ENCODE measurements around the gene KLHDC7B.

The KLHDC7B gene

GRCh38 chr22:50548921-50549790 lies 3.5 kb downstream of the KLHDC7B start:
- H3K27ac ChIP-seq = no peak overlapping the region
- TF ChIP-seq, protein P1, sequence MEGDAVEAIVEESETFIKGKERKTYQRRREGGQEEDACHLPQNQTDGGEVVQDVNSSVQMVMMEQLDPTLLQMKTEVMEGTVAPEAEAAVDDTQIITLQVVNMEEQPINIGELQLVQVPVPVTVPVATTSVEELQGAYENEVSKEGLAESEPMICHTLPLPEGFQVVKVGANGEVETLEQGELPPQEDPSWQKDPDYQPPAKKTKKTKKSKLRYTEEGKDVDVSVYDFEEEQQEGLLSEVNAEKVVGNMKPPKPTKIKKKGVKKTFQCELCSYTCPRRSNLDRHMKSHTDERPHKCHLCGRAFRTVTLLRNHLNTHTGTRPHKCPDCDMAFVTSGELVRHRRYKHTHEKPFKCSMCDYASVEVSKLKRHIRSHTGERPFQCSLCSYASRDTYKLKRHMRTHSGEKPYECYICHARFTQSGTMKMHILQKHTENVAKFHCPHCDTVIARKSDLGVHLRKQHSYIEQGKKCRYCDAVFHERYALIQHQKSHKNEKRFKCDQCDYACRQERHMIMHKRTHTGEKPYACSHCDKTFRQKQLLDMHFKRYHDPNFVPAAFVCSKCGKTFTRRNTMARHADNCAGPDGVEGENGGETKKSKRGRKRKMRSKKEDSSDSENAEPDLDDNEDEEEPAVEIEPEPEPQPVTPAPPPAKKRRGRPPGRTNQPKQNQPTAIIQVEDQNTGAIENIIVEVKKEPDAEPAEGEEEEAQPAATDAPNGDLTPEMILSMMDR (conservative IDR thresholded peaks at IDR 0.05) = no peak
- no peak for TF ChIP-seq ZFX (IDR thresholded peaks at IDR 0.05)

DNA sequence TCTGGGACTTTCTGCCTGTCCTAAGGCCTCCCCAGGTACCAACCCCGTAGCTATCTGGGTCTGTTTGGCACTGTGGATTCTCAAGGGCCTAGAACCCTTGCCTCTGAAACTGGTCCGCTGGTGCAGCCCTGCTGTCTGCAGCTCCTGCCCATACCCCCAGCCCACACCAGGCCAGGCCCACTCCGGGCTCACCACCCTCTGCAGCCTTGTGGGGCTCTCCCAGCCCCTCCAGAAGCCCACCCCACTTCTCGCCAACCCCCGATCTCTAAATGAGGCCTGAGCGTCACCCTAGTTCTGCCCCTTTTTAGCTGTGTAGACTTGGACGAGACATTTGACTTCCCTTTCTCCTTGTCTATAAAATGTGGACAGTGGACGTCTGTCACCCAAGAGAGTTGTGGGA lies 4.7 kb downstream of the KLHDC7B start:
- no peak for TF ChIP-seq ZFX (IDR thresholded peaks at IDR 0.05)
- TF ChIP-seq, protein P1 (conservative IDR thresholded peaks at IDR 0.05) = no peak
- H3K27ac ChIP-seq = no peak overlapping the region

GRCh38 chr22:50551160-50551752 lies 5.6 kb downstream of the KLHDC7B start:
- no peak overlapping the region for H3K27ac ChIP-seq
- no peak for TF ChIP-seq ZFX (IDR thresholded peaks at IDR 0.05)
- TF ChIP-seq, protein P1 (conservative IDR thresholded peaks at IDR 0.05) = no peak

DNA sequence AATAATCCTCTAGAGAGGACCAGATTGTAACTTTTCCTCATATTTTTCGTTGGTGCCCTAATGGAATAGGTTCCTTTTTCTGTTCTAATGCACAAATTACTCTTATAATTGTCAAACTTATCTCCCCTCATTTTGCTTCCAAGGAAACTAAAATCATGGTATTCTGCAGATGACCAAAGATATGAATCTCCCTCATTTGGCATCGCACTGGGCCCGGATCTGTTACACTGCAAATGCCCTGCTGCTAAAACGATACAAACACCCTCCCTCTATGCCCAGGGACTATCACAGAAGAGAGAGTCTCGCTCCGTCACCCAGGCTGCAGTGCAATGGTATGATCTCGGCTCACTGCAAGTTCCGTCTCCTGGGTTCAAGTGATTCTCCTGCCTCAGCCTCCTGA lies 7.6 kb downstream of the KLHDC7B start:
- H3K27ac ChIP-seq = no peak overlapping the region
- TF ChIP-seq, protein P1 (conservative IDR thresholded peaks at IDR 0.05) = no peak
- TF ChIP-seq ZFX (IDR thresholded peaks at IDR 0.05) = no peak

DNA sequence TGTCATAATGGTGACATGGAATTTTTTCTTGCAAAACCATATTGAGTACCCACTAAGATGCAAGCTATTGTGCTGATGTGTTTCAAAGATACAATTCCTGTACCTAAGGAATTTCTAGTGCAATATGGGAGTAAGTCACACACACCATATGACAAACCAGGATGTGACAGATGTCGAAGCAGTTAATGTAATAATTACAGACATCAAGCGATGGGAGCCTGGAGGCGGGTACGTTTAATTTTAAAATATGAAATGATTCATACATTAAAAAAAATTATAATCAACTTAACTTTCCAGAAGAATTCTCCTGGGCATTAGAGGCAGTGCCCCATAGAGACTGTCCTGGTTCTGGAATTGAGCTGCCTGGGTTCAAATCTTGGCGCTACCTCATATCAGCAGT lies 11.0 kb downstream of the KLHDC7B start:
- TF ChIP-seq ZFX (IDR thresholded peaks at IDR 0.05) = no peak
- TF ChIP-seq, protein P1 (conservative IDR thresholded peaks at IDR 0.05) = no peak
- no peak overlapping the region for H3K27ac ChIP-seq

GRCh38 chr22:50560034-50560433 lies 14.3 kb downstream of the KLHDC7B start:
- H3K27ac ChIP-seq = no peak overlapping the region
- TF ChIP-seq ZFX (IDR thresholded peaks at IDR 0.05) = no peak
- TF ChIP-seq, protein P1 (conservative IDR thresholded peaks at IDR 0.05) = no peak

Measured in C4-2B (cell line).